Breast epithelium (tissue), 4 donors: ENCODE measurements around the gene CIZ1. TPM values are rescaled to one million over a fixed set of nuclear protein-coding genes. Genes with fewer than 3 reads are reported as not detected.

Experiments
- DNase-seq, 2 donors: peaks; one replicate each; pipeline ENCODE4 v3.0.0-alpha.2; 2019; ENCODE audit warnings: low spot score in 2 of 2
- H3K27ac ChIP-seq, 2 donors: fragments of 200-600 bp; sonication (generic) in 1 of 2; one replicate each; pipeline ENCODE4 v1.5.1; 2016 to 2019; ENCODE audit warnings: mild to moderate bottlenecking in 1 of 2
- H3K27me3 ChIP-seq, 2 donors: fragments of 200-600 bp; sonication (generic) in 1 of 2; one replicate each; pipeline versions ENCODE4 v1.5.1 to v1.6.0; 2017 to 2019; ENCODE audit warnings: control low read depth in 1 of 2, mild to moderate bottlenecking in 1 of 2
- H3K36me3 ChIP-seq: fragments of 200-600 bp; one replicate; pipeline ENCODE4 v1.5.1; 2019
- H3K4me1 ChIP-seq, 2 donors: fragments of 200-600 bp; sonication (generic); one replicate each; pipeline ENCODE4 v1.5.1; 2016 to 2019; ENCODE audit warnings: control low read depth in 1 of 2
- H3K4me3 ChIP-seq, 3 donors: fragments of 200-600 bp; sonication (generic); 1 replicate in 2 of 3; 2 replicates in 1 of 3; pipeline ENCODE4 v1.5.1; 2016 to 2019; ENCODE audit warnings: mild to moderate bottlenecking in 3 of 3, moderate library complexity in 2 of 3
- H3K9me3 ChIP-seq, 2 donors: fragments of 200-600 bp; sonication (generic) in 1 of 2; one replicate each; pipeline ENCODE4 v1.5.1; 2016 to 2019; ENCODE audit warnings: control low read depth in 1 of 2
- POLR2A ChIP-seq: fragments of 450-650 bp; IDR thresholded peaks from one replicate; pipeline ENCODE4 v1.6.1; 2016; ENCODE audit warnings: antibody characterized with exemption, mild to moderate bottlenecking, moderate library complexity
- POLR2AphosphoS5 ChIP-seq, 3 donors: sonication (generic); formaldehyde crosslinking; IDR thresholded peaks; one replicate each; pipeline ENCODE4 v1.6.1; 2017; ENCODE audit warnings: antibody characterized with exemption in 3 of 3
- intact Hi-C: fragments of 100-400 bp; cut with DNase I; formaldehyde crosslinking; loops from one replicate; pipeline ENCODE4 v1.15.1; 2023; ENCODE audit warnings: low total_unique reads
- total RNA-seq, 3 donors: library from RNA; depleted of rRNA; stranded (reverse); fragments of >200 nt; gene quantifications; one replicate each; pipeline ENCODE4 v1.1.0, GENCODE V29; 2016
- TF ChIP-seq, protein P1 (sequence below), 3 donors: fragments of 450-650 bp; IDR thresholded peaks; one replicate each; pipeline ENCODE4 v1.5.1; 2016 to 2017; ENCODE audit warnings: antibody characterized with exemption in 3 of 3, mild to moderate bottlenecking in 3 of 3, moderate library complexity in 3 of 3

CIZ1 gene
- total RNA-seq, 3 donors from 2014 or later: 54.1 to 71.8 (median 58.4) TPM

GRCh38 chr9:128175726-128176125 lies 15.6 kb downstream of the CIZ1 start:
- DNase-seq: no peak
- Histone ChIP-seq H3K27ac (no peak overlapping the region), H3K36me3 (peaks cover 9% of the 10 kb centered on the region), H3K27me3 (no peaks in the 10 kb centered on the region), H3K4me3 (no peak overlapping the region), H3K4me1 (no peaks in the 10 kb centered on the region), H3K9me3 (no peaks in the 10 kb centered on the region)
- intact Hi-C loops: no loop called here
- TF ChIP-seq POLR2A (no peak), POLR2AphosphoS5 (IDR thresholded peaks at IDR 0.05) (no peak)
- TF ChIP-seq, protein P1, sequence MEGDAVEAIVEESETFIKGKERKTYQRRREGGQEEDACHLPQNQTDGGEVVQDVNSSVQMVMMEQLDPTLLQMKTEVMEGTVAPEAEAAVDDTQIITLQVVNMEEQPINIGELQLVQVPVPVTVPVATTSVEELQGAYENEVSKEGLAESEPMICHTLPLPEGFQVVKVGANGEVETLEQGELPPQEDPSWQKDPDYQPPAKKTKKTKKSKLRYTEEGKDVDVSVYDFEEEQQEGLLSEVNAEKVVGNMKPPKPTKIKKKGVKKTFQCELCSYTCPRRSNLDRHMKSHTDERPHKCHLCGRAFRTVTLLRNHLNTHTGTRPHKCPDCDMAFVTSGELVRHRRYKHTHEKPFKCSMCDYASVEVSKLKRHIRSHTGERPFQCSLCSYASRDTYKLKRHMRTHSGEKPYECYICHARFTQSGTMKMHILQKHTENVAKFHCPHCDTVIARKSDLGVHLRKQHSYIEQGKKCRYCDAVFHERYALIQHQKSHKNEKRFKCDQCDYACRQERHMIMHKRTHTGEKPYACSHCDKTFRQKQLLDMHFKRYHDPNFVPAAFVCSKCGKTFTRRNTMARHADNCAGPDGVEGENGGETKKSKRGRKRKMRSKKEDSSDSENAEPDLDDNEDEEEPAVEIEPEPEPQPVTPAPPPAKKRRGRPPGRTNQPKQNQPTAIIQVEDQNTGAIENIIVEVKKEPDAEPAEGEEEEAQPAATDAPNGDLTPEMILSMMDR (IDR thresholded peaks at IDR 0.05): no peak

DNA sequence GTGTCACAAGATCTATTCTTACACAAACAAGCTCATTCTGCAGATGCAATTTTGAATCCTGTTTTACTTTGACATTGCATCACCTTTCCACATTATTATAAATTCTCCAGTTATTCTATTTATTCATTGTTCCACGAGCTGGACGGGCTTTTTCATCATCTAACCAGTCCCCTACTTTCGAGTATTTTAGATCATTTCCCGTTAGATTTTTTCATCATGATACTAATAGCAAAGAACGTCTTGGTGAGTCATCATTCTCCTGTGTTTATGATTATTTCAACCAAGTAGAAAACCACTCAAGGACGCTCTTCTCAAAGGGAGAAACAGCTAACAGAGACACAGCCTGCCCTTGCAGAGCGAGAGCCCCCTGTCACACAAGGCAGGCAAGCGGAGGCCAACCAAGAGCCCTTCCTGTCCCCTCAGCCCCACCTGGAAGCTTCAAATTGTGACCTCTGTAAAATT lies 16.2 kb downstream of the CIZ1 start:
- DNase-seq: no peak
- H3K4me1 ChIP-seq: no peaks in the 10 kb centered on the region
- TF ChIP-seq POLR2A: no peak
- TF ChIP-seq POLR2AphosphoS5 (IDR thresholded peaks at IDR 0.05): no peak
- TF ChIP-seq, protein P1 (IDR thresholded peaks at IDR 0.05): no peak
- H3K36me3 ChIP-seq: peaks cover 9% of the 10 kb centered on the region
- no peaks in the 10 kb centered on the region for H3K9me3 ChIP-seq
- H3K27me3 ChIP-seq: no peaks in the 10 kb centered on the region
- H3K4me3 ChIP-seq: no peak overlapping the region
- intact Hi-C loops: no loop called here
- no peak overlapping the region for H3K27ac ChIP-seq

DNA sequence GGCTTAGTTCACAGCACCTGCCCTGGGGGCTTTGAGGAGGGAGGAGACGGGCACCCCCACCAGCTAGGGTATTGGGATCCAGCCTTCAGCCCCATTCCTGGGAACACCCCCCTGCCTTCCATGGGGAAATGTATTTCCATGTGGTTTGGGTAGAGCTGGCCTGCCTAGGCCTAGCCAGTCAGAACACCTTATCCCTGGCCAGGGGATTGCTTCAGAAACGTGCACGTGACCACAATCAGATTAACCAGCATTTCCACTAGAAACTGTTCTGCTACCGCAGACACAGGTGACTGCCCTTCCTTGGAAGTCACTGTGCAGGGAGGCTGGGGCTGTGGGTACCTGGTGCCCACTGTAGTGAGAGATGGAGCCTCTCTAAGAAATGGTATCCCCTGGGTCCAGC lies 17.3 kb downstream of the CIZ1 start:
- Histone ChIP-seq H3K4me3 (no peak overlapping the region), H3K27ac (no peak overlapping the region), H3K9me3 (no peaks in the 10 kb centered on the region), H3K4me1 (no peaks in the 10 kb centered on the region), H3K36me3 (peaks cover 5% of the 10 kb centered on the region), H3K27me3 (no peaks in the 10 kb centered on the region)
- DNase-seq: no peak
- intact Hi-C loops: no loop called here
- TF ChIP-seq POLR2A (no peak), POLR2AphosphoS5 (IDR thresholded peaks at IDR 0.05) (no peak)
- TF ChIP-seq, protein P1 (IDR thresholded peaks at IDR 0.05): no peak

DNA sequence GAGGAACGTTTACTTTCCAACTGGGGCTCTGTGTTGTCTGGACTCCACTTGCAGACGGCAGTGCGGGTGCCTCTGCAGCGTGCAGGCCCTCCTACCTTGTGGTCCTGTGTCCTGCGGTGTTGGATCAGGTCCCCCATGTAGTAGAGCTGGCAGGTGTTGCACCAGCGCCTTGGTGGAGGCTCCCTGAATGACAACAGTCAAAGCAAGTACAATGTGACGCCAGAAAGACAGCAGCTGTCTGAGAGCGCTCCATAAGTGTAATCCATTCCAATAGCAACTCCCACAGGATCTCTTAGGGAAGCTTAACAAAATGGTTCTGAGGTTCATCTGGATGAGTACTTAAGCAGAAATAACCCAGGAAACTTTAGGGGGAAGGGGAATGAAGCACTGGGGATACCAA lies 21.4 kb downstream of the CIZ1 start:
- Histone ChIP-seq H3K9me3 (no peaks in the 10 kb centered on the region), H3K36me3 (peaks cover 4% of the 10 kb centered on the region), H3K4me3 (no peak overlapping the region), H3K27me3 (no peaks in the 10 kb centered on the region), H3K27ac (no peak overlapping the region), H3K4me1 (no peaks in the 10 kb centered on the region)
- intact Hi-C loops: no loop called here
- TF ChIP-seq POLR2A (no peak), POLR2AphosphoS5 (IDR thresholded peaks at IDR 0.05) (no peak)
- TF ChIP-seq, protein P1 (IDR thresholded peaks at IDR 0.05): no peak
- DNase-seq: no peak

DNA sequence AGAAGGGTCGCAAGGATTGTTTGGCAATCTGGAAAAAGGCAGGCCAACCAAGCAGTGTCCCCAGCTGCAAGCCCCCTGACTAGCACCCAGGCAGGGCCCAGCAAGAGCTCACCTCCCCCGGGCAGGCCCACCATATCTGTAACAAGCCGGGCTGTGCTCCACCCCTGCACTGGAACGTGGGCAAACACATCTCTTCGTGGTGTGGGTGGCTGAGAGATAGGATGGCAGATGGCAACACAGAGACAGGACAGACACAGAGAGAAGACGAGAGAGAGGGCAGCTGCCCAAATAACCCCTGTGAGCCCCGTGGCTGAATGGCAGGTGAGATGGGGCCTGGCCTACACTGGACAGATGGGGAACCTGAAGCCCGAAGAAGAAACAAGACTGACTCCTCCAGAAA lies 21.9 kb downstream of the CIZ1 start:
- Histone ChIP-seq H3K9me3 (no peaks in the 10 kb centered on the region), H3K4me3 (no peak overlapping the region), H3K27me3 (no peaks in the 10 kb centered on the region), H3K4me1 (no peaks in the 10 kb centered on the region), H3K36me3 (peaks cover 4% of the 10 kb centered on the region), H3K27ac (no peak overlapping the region)
- no peak for DNase-seq
- TF ChIP-seq POLR2AphosphoS5 (IDR thresholded peaks at IDR 0.05): no peak
- TF ChIP-seq, protein P1 (IDR thresholded peaks at IDR 0.05): no peak
- TF ChIP-seq POLR2A: no peak
- intact Hi-C loops: no loop called here
